Calu3 (cell line): Measurements from ENCODE around the gene SLC22A4. TPM values are rescaled to one million over a fixed set of nuclear protein-coding genes. Genes with fewer than 3 reads are reported as not detected.

Source experiments
- BruUV-seq: library from RNA; stranded (reverse); fragments of 400-500 nt; replicated peaks from 2 replicates; lab custom pipeline; 2021; lab: Mats Ljungman, UMichigan
- CTCF ChIA-PET: fragments of 300-600 bp; sonication (Branson Sonifier 250); formaldehyde crosslinking; loops from one replicate; lab custom pipeline; 2022; ENCODE audit warnings: antibody characterized with exemption; lab: Charles Lee
- DNase-seq: peaks from one replicate; pipeline ENCODE4 v3.0.0; 2022
- H3K27ac Mint-ChIP-seq: one replicate; pipeline ENCODE4 v1.8.0; 2022; ENCODE audit warnings: mixed read lengths; ENCODE audit not compliant: unreplicated experiment
- H3K27me3 Mint-ChIP-seq: one replicate; pipeline ENCODE4 v1.8.0; 2022; ENCODE audit warnings: mixed read lengths; ENCODE audit not compliant: unreplicated experiment
- H3K36me3 Mint-ChIP-seq: one replicate; pipeline ENCODE4 v1.8.0; 2022; ENCODE audit warnings: mild to moderate bottlenecking, moderate library complexity, mixed read lengths; ENCODE audit not compliant: insufficient read depth, unreplicated experiment
- H3K4me1 Mint-ChIP-seq: one replicate; pipeline ENCODE4 v1.8.0; 2022; ENCODE audit warnings: mild to moderate bottlenecking, low read depth, mixed read lengths; ENCODE audit not compliant: unreplicated experiment
- H3K4me3 Mint-ChIP-seq: one replicate; pipeline ENCODE4 v1.8.0; 2022; ENCODE audit warnings: mild to moderate bottlenecking, low read depth, moderate library complexity, mixed read lengths; ENCODE audit not compliant: unreplicated experiment
- H3K9me3 Mint-ChIP-seq: one replicate; pipeline ENCODE4 v1.8.0; 2022; ENCODE audit warnings: low read depth, mixed read lengths; ENCODE audit not compliant: unreplicated experiment
- CTCF ChIP-seq: fragments of 200-600 bp; IDR thresholded peaks from one replicate; pipeline ENCODE4 v1.8.0; 2022; ENCODE audit warnings: antibody characterized with exemption; ENCODE audit not compliant: unreplicated experiment
- intact Hi-C: fragments of 100-400 bp; cut with micrococcal nuclease; formaldehyde crosslinking; loops from one replicate; pipeline ENCODE4 v1.10.0; 2022; ENCODE audit not compliant: unreplicated experiment
- total RNA-seq: library from RNA; stranded (reverse); gene quantifications from 2 replicates; pipeline ENCODE4 v1.2.3, GENCODE V29; 2022

The SLC22A4 gene
- total RNA-seq, 1 experiment from 2014 or later, result 3.1 TPM

GRCh38 chr5:132298298-132299212 lies 4.4 kb downstream of the SLC22A4 start:
- BruUV-seq, result no TSS peak
- DNase-seq, result no peak
- Mint-ChIP-seq H3K4me3 (no peak overlapping the region), H3K9me3 (no peaks in the 10 kb centered on the region), H3K4me1 (peaks cover 25% of the 10 kb centered on the region), H3K27me3 (no peaks in the 10 kb centered on the region), H3K27ac (no peak overlapping the region), H3K36me3 (peaks cover 19% of the 10 kb centered on the region)
- intact Hi-C loops, result loop anchor here (10.0 kb wide), 1 partner anchor 196 kb away; the partner anchor contains the start of gene IRF1
- no peak for TF ChIP-seq CTCF
- CTCF ChIA-PET, result no interaction called here

GRCh38 chr5:132299917-132300316 lies 5.7 kb downstream of the SLC22A4 start:
- CTCF ChIA-PET, result no interaction called here
- no peaks in the 10 kb centered on the region for H3K27me3 Mint-ChIP-seq
- no peak for DNase-seq
- H3K4me1 Mint-ChIP-seq, result peaks cover 25% of the 10 kb centered on the region
- intact Hi-C loops, result loop anchor here (10.0 kb wide), 1 partner anchor 195 kb away; the partner anchor contains the start of gene IRF1
- no TSS peak for BruUV-seq
- TF ChIP-seq CTCF, result no peak
- peaks cover 5% of the 10 kb centered on the region for H3K36me3 Mint-ChIP-seq
- H3K27ac Mint-ChIP-seq, result no peak overlapping the region
- no peak overlapping the region for H3K4me3 Mint-ChIP-seq
- H3K9me3 Mint-ChIP-seq, result no peaks in the 10 kb centered on the region

GRCh38 chr5:132300577-132301343 lies 6.6 kb downstream of the SLC22A4 start:
- Mint-ChIP-seq H3K4me1 (peaks cover 16% of the 10 kb centered on the region), H3K27me3 (no peaks in the 10 kb centered on the region), H3K36me3 (no peaks in the 10 kb centered on the region), H3K27ac (no peak overlapping the region), H3K4me3 (no peak overlapping the region), H3K9me3 (peaks cover 4% of the 10 kb centered on the region)
- no peak for TF ChIP-seq CTCF
- CTCF ChIA-PET, result no interaction called here
- no TSS peak for BruUV-seq
- no peak for DNase-seq
- intact Hi-C loops, result no loop called here

GRCh38 chr5:132301344-132302271 lies 7.4 kb downstream of the SLC22A4 start:
- DNase-seq, result peak; percentile 49
- intact Hi-C loops, result no loop called here
- CTCF ChIA-PET, result interaction anchor here (1.8 kb wide), 1 partner anchor 8 kb away, joined by 4 read pairs; no protein-coding TSS in a partner anchor
- TF ChIP-seq CTCF, result no peak
- Mint-ChIP-seq H3K27ac (no peak overlapping the region), H3K27me3 (no peaks in the 10 kb centered on the region), H3K4me3 (no peak overlapping the region), H3K36me3 (no peaks in the 10 kb centered on the region), H3K4me1 (peaks cover 8% of the 10 kb centered on the region), H3K9me3 (peaks cover 4% of the 10 kb centered on the region)
- no TSS peak for BruUV-seq
